HepG2 (cell line): ENCODE measurements around the gene RPGRIP1. TPM values are rescaled to one million over a fixed set of nuclear protein-coding genes. Genes with fewer than 3 reads are reported as not detected.

Source experiments
- ADNP ChIP-seq: sonication (generic); formaldehyde crosslinking; IDR thresholded peaks from 2 replicates; pipeline ENCODE4 v1.4.0; 2020; ENCODE audit warnings: missing genetic modification reagents
- AGO2 ChIP-seq: fragments of 200-400 bp; formaldehyde crosslinking; optimal IDR thresholded peaks from 2 replicates; pipeline ENCODE3; 2017; ENCODE audit warnings: mild to moderate bottlenecking, low read depth, low read length, moderate library complexity
- ARID2 ChIP-seq: sonication (generic); formaldehyde crosslinking; IDR thresholded peaks from 2 replicates; pipeline ENCODE4 v1.8.1; 2022; ENCODE audit warnings: mild to moderate bottlenecking, missing genetic modification reagents, borderline replicate concordance
- ATF7-NPFF ChIP-seq: sonication (generic); formaldehyde crosslinking; IDR thresholded peaks from 2 replicates; pipeline ENCODE4 v1.8.1; 2023; ENCODE audit warnings: mild to moderate bottlenecking, low read depth, missing genetic modification reagents, moderate library complexity
- BORCS8-MEF2B ChIP-seq: sonication (generic); formaldehyde crosslinking; IDR thresholded peaks from 2 replicates; pipeline ENCODE4 v1.8.0; 2022; ENCODE audit warnings: mild to moderate bottlenecking, missing genetic modification reagents
- CBFB ChIP-seq: sonication (generic); formaldehyde crosslinking; IDR thresholded peaks from 2 replicates; pipeline ENCODE4 v1.4.0; 2020; ENCODE audit warnings: missing genetic modification reagents
- ELF3 ChIP-seq: IDR thresholded peaks from 2 replicates; pipeline ENCODE4 v1.6.1; 2016; ENCODE audit warnings: missing genetic modification reagents, missing compliant biosample characterization
- HNRNPLL ChIP-seq: fragments of 200-400 bp; formaldehyde crosslinking; IDR thresholded peaks from 2 replicates; pipeline ENCODE4 v1.6.1; 2017; ENCODE audit warnings: mild to moderate bottlenecking, low read depth, low read length; ENCODE audit not compliant: poor library complexity, severe bottlenecking
- NFRKB ChIP-seq: fragments of 450-650 bp; IDR thresholded peaks from 2 replicates; pipeline ENCODE4 v1.6.1; 2017
- SCMH1 ChIP-seq: sonication (generic); formaldehyde crosslinking; IDR thresholded peaks from 2 replicates; pipeline ENCODE4 v1.9.0; 2021; ENCODE audit warnings: missing genetic modification reagents, mild to moderate bottlenecking, borderline replicate concordance
- THAP11 ChIP-seq: IDR thresholded peaks from 2 replicates; pipeline ENCODE4 v1.6.1; 2016; ENCODE audit warnings: missing biosample characterization, missing genetic modification reagents
- ZNF121 ChIP-seq: sonication (generic); formaldehyde crosslinking; IDR thresholded peaks from 2 replicates; pipeline ENCODE4 v1.5.0; 2020; ENCODE audit warnings: mild to moderate bottlenecking, missing genetic modification reagents
- ZNF205 ChIP-seq: IDR thresholded peaks from 2 replicates; pipeline ENCODE4 v1.6.1; 2018; ENCODE audit warnings: missing biosample characterization, missing genetic modification reagents
- ZNF451 ChIP-seq: sonication (generic); formaldehyde crosslinking; IDR thresholded peaks from 2 replicates; pipeline ENCODE4 v1.5.0; 2020; ENCODE audit warnings: mild to moderate bottlenecking, missing genetic modification reagents
- ZNF546 ChIP-seq: sonication (generic); formaldehyde crosslinking; conservative IDR thresholded peaks from 2 replicates; pipeline ENCODE4 v1.8.1; 2023; ENCODE audit warnings: mild to moderate bottlenecking, missing genetic modification reagents
- ZNF644 ChIP-seq: IDR thresholded peaks from 2 replicates; pipeline ENCODE4 v1.6.1; 2016; ENCODE audit warnings: low read depth
- ZNF704 ChIP-seq: sonication (generic); formaldehyde crosslinking; IDR thresholded peaks from 2 replicates; pipeline ENCODE4 v1.8.1; 2023; ENCODE audit warnings: mild to moderate bottlenecking, inconsistent platforms, moderate library complexity, missing genetic modification reagents, borderline replicate concordance
- ZNF776 ChIP-seq: sonication (generic); formaldehyde crosslinking; IDR thresholded peaks from 2 replicates; pipeline ENCODE4 v1.4.0; 2020; ENCODE audit warnings: mild to moderate bottlenecking, missing genetic modification reagents
- ZSCAN20 ChIP-seq: sonication (generic); formaldehyde crosslinking; IDR thresholded peaks from 2 replicates; pipeline ENCODE4 v1.4.0; 2020; ENCODE audit warnings: missing genetic modification reagents, mild to moderate bottlenecking, borderline replicate concordance
- polyA plus RNA-seq, 8 experiments: library from polyadenylated mRNA; depleted of rRNA in 3 of 8; stranded (reverse) in 7 of 8; unstranded in 1 of 8; fragments of >200 nt; fragmentation: Illumina TruSeq in 4 of 8; extraction: Trizol in 4 of 8; gene quantifications; 2 replicates each; pipeline versions ENCODE4 v1.2.1 to v1.2.3, GENCODE V29; 2011 to 2016; ENCODE audit warnings: low read depth in 4 of 8, missing spikeins in 1 of 8, mixed read lengths in 1 of 8; ENCODE audit not compliant: insufficient read depth in 1 of 8
- total RNA-seq, 5 experiments: library from RNA; depleted of rRNA; stranded (reverse); fragments of >200 nt; fragmentation: Illumina TruSeq; extraction: Trizol; gene quantifications; 2 replicates each; pipeline ENCODE4 v1.2.3, GENCODE V29; 2016; ENCODE audit warnings: low read depth in 1 of 5
- TF ChIP-seq, protein P1 (sequence below): sonication (generic); formaldehyde crosslinking; IDR thresholded peaks from 2 replicates; pipeline ENCODE4 v1.8.0; 2022; ENCODE audit warnings: mild to moderate bottlenecking, missing genetic modification reagents, moderate library complexity
- TF ChIP-seq, protein P2 (sequence below): sonication (generic); formaldehyde crosslinking; IDR thresholded peaks from 2 replicates; pipeline ENCODE4 v1.8.1; 2023; ENCODE audit warnings: missing genetic modification reagents, inconsistent platforms, borderline replicate concordance
- TF ChIP-seq, protein P3 (sequence below): sonication (generic); formaldehyde crosslinking; IDR thresholded peaks from 2 replicates; pipeline ENCODE4 v1.5.0; 2020; ENCODE audit warnings: mild to moderate bottlenecking, missing genetic modification reagents, moderate library complexity

The RPGRIP1 gene
- total and polyA plus RNA-seq, 2 of the 13 experiments (the other 11 are each of a cell fraction or from before 2014, with no cell fraction given) = 0.13 to 1.1 TPM

DNA sequence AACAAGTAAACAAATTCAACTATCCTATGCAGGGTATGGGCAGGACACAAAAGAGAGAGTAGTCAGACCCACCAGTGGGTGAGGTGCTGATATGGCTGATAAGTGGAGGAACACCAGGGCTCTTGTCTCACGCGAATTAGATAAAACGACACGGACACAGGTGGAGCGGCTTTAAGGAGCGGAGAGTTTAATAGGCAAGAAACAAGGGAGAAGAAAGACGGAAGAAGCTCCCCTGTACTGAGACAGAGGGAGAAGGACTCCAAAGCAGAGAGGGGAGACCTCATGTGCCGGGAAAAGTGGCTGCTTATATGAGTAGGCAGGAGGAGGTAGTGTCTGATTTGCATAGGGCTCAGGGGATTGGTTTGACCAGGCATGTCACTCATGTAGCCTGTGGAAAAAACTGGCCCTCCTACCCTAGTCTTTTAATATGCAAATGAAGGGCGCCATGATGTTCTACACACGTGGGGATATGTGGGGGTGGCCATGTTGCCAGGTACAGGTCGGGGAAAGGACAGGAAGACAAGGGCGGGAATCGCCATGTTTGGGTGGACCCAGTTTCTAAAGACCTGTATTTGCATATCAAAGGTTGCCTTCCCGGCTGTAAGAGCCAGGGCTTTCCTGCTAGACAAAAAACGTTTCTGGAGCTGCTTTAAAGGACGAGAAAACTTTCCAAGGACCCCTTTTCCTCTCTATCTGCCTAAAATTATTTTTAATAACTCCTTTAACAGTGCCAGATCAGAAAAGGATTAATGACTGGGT is 28.8 kb downstream of the RPGRIP1 start (continued):
- TF ChIP-seq HNRNPLL = no peak
- TF ChIP-seq ZSCAN20 (CRISPR knock-in tag) = 0 out of 2 replicates have a peak, but pooled peaks have one; percentile 65
- TF ChIP-seq BORCS8-MEF2B (CRISPR knock-in tag) = no peak
- TF ChIP-seq ZNF704 (CRISPR knock-in tag) = no peak
- TF ChIP-seq NFRKB = peak; percentile 85; the same call in 1 of the 2 replicates
- TF ChIP-seq, protein P1, sequence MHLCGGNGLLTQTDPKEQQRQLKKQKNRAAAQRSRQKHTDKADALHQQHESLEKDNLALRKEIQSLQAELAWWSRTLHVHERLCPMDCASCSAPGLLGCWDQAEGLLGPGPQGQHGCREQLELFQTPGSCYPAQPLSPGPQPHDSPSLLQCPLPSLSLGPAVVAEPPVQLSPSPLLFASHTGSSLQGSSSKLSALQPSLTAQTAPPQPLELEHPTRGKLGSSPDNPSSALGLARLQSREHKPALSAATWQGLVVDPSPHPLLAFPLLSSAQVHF (CRISPR knock-in tag) = no peak
- 0 out of 2 replicates have a peak, but pooled peaks have one; percentile 27 for TF ChIP-seq ATF7-NPFF (CRISPR knock-in tag)
- TF ChIP-seq CBFB = 0 out of 2 replicates have a peak, but pooled peaks have one; percentile 5
- TF ChIP-seq ZNF546 = no peak
- no peak for TF ChIP-seq ADNP (CRISPR knock-in tag)
- TF ChIP-seq ELF3 (CRISPR knock-in tag) = 0 out of 2 replicates have a peak, but pooled peaks have one; percentile 17
- TF ChIP-seq ZNF451 = 0 out of 2 replicates have a peak, but pooled peaks have one; percentile 27
- no peak for TF ChIP-seq ZNF776 (CRISPR knock-in tag)
- peak; percentile 78; the same call in 1 of the 2 replicates for TF ChIP-seq ZNF644 (CRISPR knock-in tag)
- TF ChIP-seq, protein P2, sequence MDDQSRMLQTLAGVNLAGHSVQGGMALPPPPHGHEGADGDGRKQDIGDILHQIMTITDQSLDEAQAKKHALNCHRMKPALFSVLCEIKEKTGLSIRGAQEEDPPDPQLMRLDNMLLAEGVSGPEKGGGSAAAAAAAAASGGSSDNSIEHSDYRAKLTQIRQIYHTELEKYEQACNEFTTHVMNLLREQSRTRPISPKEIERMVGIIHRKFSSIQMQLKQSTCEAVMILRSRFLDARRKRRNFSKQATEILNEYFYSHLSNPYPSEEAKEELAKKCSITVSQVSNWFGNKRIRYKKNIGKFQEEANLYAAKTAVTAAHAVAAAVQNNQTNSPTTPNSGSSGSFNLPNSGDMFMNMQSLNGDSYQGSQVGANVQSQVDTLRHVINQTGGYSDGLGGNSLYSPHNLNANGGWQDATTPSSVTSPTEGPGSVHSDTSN = peak; percentile 27; the same call in 1 of the 2 replicates
- TF ChIP-seq ZNF205 = no peak; the same call in 1 of the 2 replicates
- TF ChIP-seq AGO2 = no peak
- peak; percentile 69 for TF ChIP-seq THAP11 (CRISPR knock-in tag)
- no peak for TF ChIP-seq SCMH1
- no peak for TF ChIP-seq ZNF121
- TF ChIP-seq, protein P3, sequence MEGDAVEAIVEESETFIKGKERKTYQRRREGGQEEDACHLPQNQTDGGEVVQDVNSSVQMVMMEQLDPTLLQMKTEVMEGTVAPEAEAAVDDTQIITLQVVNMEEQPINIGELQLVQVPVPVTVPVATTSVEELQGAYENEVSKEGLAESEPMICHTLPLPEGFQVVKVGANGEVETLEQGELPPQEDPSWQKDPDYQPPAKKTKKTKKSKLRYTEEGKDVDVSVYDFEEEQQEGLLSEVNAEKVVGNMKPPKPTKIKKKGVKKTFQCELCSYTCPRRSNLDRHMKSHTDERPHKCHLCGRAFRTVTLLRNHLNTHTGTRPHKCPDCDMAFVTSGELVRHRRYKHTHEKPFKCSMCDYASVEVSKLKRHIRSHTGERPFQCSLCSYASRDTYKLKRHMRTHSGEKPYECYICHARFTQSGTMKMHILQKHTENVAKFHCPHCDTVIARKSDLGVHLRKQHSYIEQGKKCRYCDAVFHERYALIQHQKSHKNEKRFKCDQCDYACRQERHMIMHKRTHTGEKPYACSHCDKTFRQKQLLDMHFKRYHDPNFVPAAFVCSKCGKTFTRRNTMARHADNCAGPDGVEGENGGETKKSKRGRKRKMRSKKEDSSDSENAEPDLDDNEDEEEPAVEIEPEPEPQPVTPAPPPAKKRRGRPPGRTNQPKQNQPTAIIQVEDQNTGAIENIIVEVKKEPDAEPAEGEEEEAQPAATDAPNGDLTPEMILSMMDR (CRISPR knock-in tag) = no peak
- no peak for TF ChIP-seq ARID2 (CRISPR knock-in tag)
